Smooth muscle cell (in vitro differentiated cells): Measurements from ENCODE around the gene ELOA2. TPM values are rescaled to one million over a fixed set of nuclear protein-coding genes. Genes with fewer than 3 reads are reported as not detected.

Experiments
- DNase-seq: peaks from one replicate; lab custom pipeline; 2025; ENCODE audit not compliant: unreplicated experiment; lab: John Stamatoyannopoulos, UW
- H2AFZ ChIP-seq: fragments of 200-600 bp; sonication (generic); 2 replicates; pipeline ENCODE4 v1.6.0; 2016; ENCODE audit warnings: antibody characterized with exemption, low read depth, mild to moderate bottlenecking
- H3F3A ChIP-seq: fragments of 200-600 bp; sonication (generic); 2 replicates; pipeline ENCODE4 v1.6.0; 2017; ENCODE audit warnings: antibody characterized with exemption, low read depth
- H3K27ac ChIP-seq: fragments of 200-600 bp; sonication (generic); 2 replicates; pipeline ENCODE4 v1.5.1; 2016; ENCODE audit warnings: low read depth, mild to moderate bottlenecking
- H3K27me3 ChIP-seq: fragments of 200-600 bp; sonication (generic); 2 replicates; pipeline ENCODE4 v1.6.1; 2016; ENCODE audit warnings: low read depth, mild to moderate bottlenecking
- H3K36me3 ChIP-seq: fragments of 200-600 bp; sonication (generic); 2 replicates; pipeline ENCODE4 v1.5.1; 2016; ENCODE audit warnings: low read depth
- H3K4me1 ChIP-seq: fragments of 200-600 bp; sonication (generic); 2 replicates; pipeline ENCODE4 v1.5.1; 2016; ENCODE audit warnings: low read depth
- H3K4me2 ChIP-seq: fragments of 200-600 bp; sonication (generic); 2 replicates; pipeline ENCODE4 v1.6.0; 2016; ENCODE audit warnings: mild to moderate bottlenecking
- H3K4me3 ChIP-seq: fragments of 200-600 bp; sonication (generic); 2 replicates; pipeline ENCODE4 v1.5.1; 2016; ENCODE audit warnings: mild to moderate bottlenecking
- H3K79me2 ChIP-seq: fragments of 200-600 bp; sonication (generic); 2 replicates; pipeline ENCODE4 v1.6.0; 2016; ENCODE audit warnings: low read depth, mild to moderate bottlenecking
- H3K9ac ChIP-seq: fragments of 200-600 bp; sonication (generic); 2 replicates; pipeline ENCODE4 v1.6.0; 2016; ENCODE audit warnings: low read depth
- H3K9me3 ChIP-seq: fragments of 200-600 bp; sonication (generic); replicated peaks from 2 replicates; pipeline ENCODE4 v1.5.1; 2016; ENCODE audit warnings: low read depth
- H4K20me1 ChIP-seq: fragments of 200-600 bp; sonication (generic); 2 replicates; pipeline ENCODE4 v1.6.0; 2016; ENCODE audit warnings: low read depth
- CTCF ChIP-seq: fragments of 200-600 bp; sonication (generic); IDR thresholded peaks from 2 replicates; pipeline ENCODE4 v1.5.1; 2017; ENCODE audit warnings: borderline replicate concordance, mild to moderate bottlenecking, antibody characterized with exemption; ENCODE audit not compliant: insufficient read depth, poor library complexity, severe bottlenecking
- WGBS: methylation state at CpG from one replicate; pipeline ENCODE4 v1.1.7; 2016; ENCODE audit warnings: low lambda C conversion rate; 5-methylcytosine and 5-hydroxymethylcytosine counted together
- polyA plus RNA-seq: library from polyadenylated mRNA; unstranded; fragments of >200 nt; fragmentation: Nextera tagmentation; extraction: Ambion mirVana; gene quantifications from 2 replicates; pipeline ENCODE4 v1.2.1, GENCODE V29; 2016
- total RNA-seq: library from RNA; depleted of rRNA; stranded (reverse); fragments of >200 nt; gene quantifications from 2 replicates; pipeline ENCODE4 v1.2.3, GENCODE V29; 2014

The ELOA2 gene, protein sequence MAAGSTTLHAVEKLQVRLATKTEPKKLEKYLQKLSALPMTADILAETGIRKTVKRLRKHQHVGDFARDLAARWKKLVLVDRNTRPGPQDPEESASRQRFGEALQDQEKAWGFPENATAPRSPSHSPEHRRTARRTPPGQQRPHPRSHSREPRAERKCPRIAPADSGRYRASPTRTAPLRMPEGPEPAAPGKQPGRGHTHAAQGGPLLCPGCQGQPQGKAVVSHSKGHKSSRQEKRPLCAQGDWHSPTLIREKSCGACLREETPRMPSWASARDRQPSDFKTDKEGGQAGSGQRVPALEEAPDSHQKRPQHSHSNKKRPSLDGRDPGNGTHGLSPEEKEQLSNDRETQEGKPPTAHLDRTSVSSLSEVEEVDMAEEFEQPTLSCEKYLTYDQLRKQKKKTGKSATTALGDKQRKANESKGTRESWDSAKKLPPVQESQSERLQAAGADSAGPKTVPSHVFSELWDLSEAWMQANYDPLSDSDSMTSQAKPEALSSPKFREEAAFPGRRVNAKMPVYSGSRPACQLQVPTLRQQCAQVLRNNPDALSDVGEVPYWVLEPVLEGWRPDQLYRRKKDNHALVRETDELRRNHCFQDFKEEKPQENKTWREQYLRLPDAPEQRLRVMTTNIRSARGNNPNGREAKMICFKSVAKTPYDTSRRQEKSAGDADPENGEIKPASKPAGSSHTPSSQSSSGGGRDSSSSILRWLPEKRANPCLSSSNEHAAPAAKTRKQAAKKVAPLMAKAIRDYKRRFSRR
- total RNA-seq (not detected in 2 replicates), polyA plus RNA-seq (not detected in 2 replicates)

GRCh38 chr18:47035156-47035671, at the start of gene ELOA2:
Gene ELOA2, minus strand, starts transcription at chr18:47035621. Its CDS starts 357 bp downstream, at chr18:47035264.
- TF ChIP-seq CTCF, result no peak
- H3K9ac ChIP-seq, result no peak within 1 kb of the TSS
- H2AFZ ChIP-seq, result no peak within 1 kb of the TSS
- H3K4me1 ChIP-seq, result no peaks in the 10 kb centered on the region
- H3F3A ChIP-seq, result no peaks in the 10 kb centered on the region
- no peak within 1 kb of the TSS for H3K4me2 ChIP-seq
- H3K4me3 ChIP-seq, result no peak within 1 kb of the TSS
- no peaks in the 10 kb centered on the region for H4K20me1 ChIP-seq
- no peak for DNase-seq
- no peaks in the 10 kb centered on the region for H3K79me2 ChIP-seq
- 94% methylated on average over 29 of the region's 29 CpGs for WGBS
- no peaks in the 10 kb centered on the region for H3K9me3 ChIP-seq
- no peaks in the 10 kb centered on the region for H3K27me3 ChIP-seq
- H3K27ac ChIP-seq, result no peak within 1 kb of the TSS
- H3K36me3 ChIP-seq, result no peaks in the 10 kb centered on the region

- no peak overlapping the region for H3K9ac ChIP-seq
- no peak overlapping the region for H3K4me2 ChIP-seq
- H4K20me1 ChIP-seq, result no peaks in the 10 kb centered on the region
- H3K4me3 ChIP-seq, result no peak overlapping the region
- no peaks in the 10 kb centered on the region for H3K27me3 ChIP-seq
- H3K79me2 ChIP-seq, result no peaks in the 10 kb centered on the region
- no peak overlapping the region for H2AFZ ChIP-seq
- H3K27ac ChIP-seq, result no peak overlapping the region
- no peaks in the 10 kb centered on the region for H3K9me3 ChIP-seq
- no peaks in the 10 kb centered on the region for H3K36me3 ChIP-seq
- no peaks in the 10 kb centered on the region for H3K4me1 ChIP-seq
- 97% methylated on average over 2 of the region's 2 CpGs for WGBS
- DNase-seq, result no peak
- H3F3A ChIP-seq, result no peaks in the 10 kb centered on the region
- no peak for TF ChIP-seq CTCF
These were observed 46.2 kb upstream of the ELOA2 start for GRCh38 chr18:47081578-47081977.

GRCh38 chr18:47080872-47081271, 45.5 kb upstream of the ELOA2 start:
- WGBS, result 96% methylated on average over 2 of the region's 2 CpGs
- Histone ChIP-seq H4K20me1 (no peaks in the 10 kb centered on the region), H2AFZ (no peak overlapping the region), H3K9ac (no peak overlapping the region), H3K4me3 (no peak overlapping the region), H3K4me2 (no peak overlapping the region), H3K9me3 (no peaks in the 10 kb centered on the region), H3K27ac (no peak overlapping the region), H3F3A (no peaks in the 10 kb centered on the region), H3K4me1 (no peaks in the 10 kb centered on the region), H3K36me3 (no peaks in the 10 kb centered on the region), H3K79me2 (no peaks in the 10 kb centered on the region), H3K27me3 (no peaks in the 10 kb centered on the region)
- no peak for DNase-seq
- no peak for TF ChIP-seq CTCF
